ENCODE measurements around the gene KCNMB3.
"Not testable (repeated sequence)": the region's sequence is repeated elsewhere in the genome, so short reads cannot be mapped to it uniquely, and the experiment has no call there.

The KCNMB3 gene

DNA sequence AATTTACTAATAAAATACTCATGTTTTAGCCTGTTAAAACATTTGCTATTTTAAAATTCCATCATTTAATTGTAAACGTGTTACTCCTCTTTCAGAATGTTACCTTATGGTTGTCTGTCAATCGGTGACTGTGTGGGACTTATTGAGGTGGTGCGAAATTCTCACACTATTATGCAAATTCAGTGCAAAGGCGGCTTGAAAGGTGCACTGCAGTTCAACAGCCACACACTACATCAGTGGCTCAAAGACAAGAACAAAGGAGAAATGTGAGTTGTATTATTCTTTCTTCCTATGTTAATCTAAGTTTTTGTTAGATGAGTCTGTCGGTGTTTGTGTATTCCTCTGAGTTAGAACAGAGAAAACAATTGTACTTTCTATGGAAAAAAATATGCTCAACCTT is 21.7 kb downstream of the KCNMB3 start:
- TF ChIP-seq, protein P1, sequence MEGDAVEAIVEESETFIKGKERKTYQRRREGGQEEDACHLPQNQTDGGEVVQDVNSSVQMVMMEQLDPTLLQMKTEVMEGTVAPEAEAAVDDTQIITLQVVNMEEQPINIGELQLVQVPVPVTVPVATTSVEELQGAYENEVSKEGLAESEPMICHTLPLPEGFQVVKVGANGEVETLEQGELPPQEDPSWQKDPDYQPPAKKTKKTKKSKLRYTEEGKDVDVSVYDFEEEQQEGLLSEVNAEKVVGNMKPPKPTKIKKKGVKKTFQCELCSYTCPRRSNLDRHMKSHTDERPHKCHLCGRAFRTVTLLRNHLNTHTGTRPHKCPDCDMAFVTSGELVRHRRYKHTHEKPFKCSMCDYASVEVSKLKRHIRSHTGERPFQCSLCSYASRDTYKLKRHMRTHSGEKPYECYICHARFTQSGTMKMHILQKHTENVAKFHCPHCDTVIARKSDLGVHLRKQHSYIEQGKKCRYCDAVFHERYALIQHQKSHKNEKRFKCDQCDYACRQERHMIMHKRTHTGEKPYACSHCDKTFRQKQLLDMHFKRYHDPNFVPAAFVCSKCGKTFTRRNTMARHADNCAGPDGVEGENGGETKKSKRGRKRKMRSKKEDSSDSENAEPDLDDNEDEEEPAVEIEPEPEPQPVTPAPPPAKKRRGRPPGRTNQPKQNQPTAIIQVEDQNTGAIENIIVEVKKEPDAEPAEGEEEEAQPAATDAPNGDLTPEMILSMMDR (IDR thresholded peaks at IDR 0.05; ENCODE audit: insufficient read depth, low read depth, low read length, missing control alignments): no peak
- H3K4me3 ChIP-seq (ENCODE audit: low read length): no peak overlapping the region
- DNase-seq (ENCODE audit: low read depth): no peak

DNA sequence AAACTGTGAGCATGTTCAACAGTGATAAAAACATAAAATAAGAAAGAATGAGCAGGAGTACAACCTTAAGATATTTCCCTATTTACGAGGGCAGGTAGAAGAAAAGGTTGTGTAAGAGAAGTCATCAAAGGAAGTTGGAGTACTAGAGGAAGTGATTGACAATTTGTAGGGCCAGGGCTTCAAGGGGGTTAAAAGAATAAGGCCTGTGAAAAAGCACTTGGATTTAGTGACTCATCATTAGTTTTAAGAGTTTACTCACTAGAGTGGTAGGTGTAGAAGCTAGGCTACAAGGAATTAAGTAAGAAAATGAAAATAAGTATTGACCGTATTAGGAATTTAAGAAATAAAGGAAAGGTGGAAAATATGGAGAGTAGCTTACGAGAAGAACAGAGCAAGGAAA is 23.6 kb downstream of the KCNMB3 start:
- DNase-seq (ENCODE audit: low read depth): peak; percentile 66
- no peak overlapping the region for H3K4me3 ChIP-seq (ENCODE audit: low read length)
- TF ChIP-seq, protein P1 (IDR thresholded peaks at IDR 0.05; ENCODE audit: insufficient read depth, low read depth, low read length, missing control alignments): no peak

DNA sequence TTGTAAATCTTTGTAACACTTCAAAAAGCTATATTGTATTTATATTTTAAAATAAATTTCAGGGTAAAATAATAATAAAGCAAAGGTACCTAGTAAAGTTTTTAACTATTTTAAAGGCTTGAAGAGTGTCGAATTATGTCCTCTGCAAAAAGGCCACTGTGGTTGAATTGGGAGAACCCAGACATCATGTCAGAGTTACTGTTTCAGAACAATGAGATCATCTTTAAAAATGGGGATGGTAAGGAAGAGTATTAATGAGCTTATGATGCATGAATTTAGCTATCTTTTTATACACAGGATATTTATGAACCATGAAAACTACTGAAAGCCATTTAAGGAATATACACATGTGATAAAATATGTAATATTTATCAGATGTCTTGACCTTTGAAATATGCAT is 26.3 kb downstream of the KCNMB3 start:
- no peak overlapping the region for H3K4me3 ChIP-seq (ENCODE audit: low read length)
- TF ChIP-seq, protein P1 (IDR thresholded peaks at IDR 0.05; ENCODE audit: insufficient read depth, low read depth, low read length, missing control alignments): no peak
- DNase-seq (ENCODE audit: low read depth): no peak

DNA sequence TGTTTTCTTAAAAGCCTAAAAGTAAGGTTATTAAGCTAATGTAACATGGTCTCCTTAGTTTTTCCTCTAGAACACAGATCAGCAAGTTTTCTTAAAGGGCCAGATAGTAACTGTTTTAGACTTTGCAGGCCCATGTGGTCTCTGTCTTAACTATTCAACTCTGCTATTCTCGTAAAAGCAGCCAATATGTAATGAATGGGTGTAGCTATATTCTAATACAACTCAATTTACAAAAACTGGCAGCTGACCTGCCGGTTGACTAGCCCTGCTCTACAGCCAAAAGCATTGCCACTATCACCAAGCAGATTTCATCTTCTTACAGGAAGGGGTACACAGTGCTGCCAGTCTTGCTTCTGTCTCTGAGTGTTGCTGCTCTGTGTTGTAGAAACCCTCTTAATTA is 27.4 kb downstream of the KCNMB3 start:
- TF ChIP-seq, protein P1 (IDR thresholded peaks at IDR 0.05; ENCODE audit: insufficient read depth, low read depth, low read length, missing control alignments): no peak
- H3K4me3 ChIP-seq (ENCODE audit: low read length): no peak overlapping the region
- no peak for DNase-seq (ENCODE audit: low read depth)

DNA sequence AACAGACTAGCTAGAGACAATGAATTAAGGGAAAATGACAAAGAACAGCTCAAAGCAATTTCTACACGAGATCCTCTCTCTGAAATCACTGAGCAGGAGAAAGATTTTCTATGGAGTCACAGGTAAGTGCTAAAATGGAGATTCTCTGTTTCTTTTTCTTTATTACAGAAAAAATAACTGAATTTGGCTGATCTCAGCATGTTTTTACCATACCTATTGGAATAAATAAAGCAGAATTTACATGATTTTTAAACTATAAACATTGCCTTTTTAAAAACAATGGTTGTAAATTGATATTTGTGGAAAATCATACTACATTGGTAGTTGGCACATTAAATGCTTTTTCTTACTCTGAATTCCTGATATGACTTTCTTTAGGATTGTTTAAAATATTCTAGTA is 32.7 kb downstream of the KCNMB3 start:
- H3K4me3 ChIP-seq (ENCODE audit: low read length); DNase-seq (ENCODE audit: low read depth): not testable (repeated sequence)

DNA sequence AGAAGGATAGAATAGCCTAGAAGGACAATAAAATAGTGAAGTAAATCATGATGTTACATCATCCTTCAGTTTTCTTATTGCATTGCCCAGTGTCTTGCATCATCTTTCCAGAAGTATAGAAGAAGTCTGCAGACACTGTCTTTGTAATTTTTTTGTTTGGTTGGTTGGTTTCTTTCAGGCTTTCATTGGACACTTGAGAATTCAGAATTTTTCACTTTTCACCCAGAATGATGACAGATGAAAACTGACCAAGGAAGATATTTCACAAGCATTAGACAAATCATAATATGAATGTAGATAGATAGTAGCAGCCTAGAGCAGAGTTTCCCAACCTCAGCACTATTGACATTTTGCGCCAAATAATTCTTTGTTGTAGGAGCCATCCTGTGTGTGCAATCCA is 35.4 kb downstream of the KCNMB3 start:
- not testable (repeated sequence) for DNase-seq (ENCODE audit: low read depth); H3K4me3 ChIP-seq (ENCODE audit: low read length)

DNA sequence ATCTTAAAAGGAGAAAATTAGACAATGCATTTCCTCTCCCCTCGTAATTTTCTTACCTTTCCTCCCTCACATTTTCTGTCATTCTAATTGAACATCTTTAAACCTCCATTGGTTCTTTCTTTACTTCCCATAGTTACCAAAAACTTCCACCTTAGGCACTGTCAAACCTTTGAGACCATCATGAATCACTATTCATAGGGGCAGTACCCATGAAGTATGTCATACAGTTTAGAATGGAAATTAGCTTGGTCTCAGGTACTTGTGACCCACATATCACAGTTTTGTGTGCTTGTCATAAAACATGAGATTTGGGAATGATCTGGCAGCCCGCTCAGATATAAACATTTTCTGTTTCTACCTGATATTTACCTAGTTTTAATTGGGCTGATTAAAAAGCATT is 50.1 kb downstream of the KCNMB3 start:
- no peak for DNase-seq (ENCODE audit: low read depth)
- TF ChIP-seq, protein P1 (IDR thresholded peaks at IDR 0.05; ENCODE audit: insufficient read depth, low read depth, low read length, missing control alignments): no peak
- H3K4me3 ChIP-seq (ENCODE audit: low read length): no peak overlapping the region

DNA sequence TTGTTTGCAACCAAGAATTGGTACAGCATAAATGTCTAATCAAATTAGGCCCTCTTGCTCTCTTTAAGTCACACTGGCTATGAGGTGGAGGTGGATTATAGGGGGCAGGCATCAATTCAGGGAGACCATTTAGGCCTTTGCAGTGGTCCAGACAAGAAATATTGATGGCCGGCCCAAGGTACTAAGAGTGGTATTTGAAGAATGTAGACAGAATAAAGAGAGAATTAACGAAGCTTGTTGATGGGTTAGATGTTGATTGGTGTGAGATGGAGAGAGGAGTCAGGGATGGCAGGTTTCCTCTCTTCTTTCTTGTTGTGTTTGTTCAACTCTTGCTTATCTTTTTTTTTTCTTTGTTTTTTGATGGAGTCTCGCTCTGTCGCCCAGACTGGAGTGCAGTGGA is 54.2 kb downstream of the KCNMB3 start:
- H3K4me3 ChIP-seq (ENCODE audit: low read length): no peak overlapping the region
- DNase-seq (ENCODE audit: low read depth): no peak
- TF ChIP-seq, protein P1 (IDR thresholded peaks at IDR 0.05; ENCODE audit: insufficient read depth, low read depth, low read length, missing control alignments): no peak

Measured in epithelial cell of esophagus (primary cell).